Neuron (in vitro differentiated cells): ENCODE measurements around the gene IFITM2.
A peak's percentile ranks its signal among the peaks of the same experiment; 100 is the strongest.
"Not testable (repeated sequence)": the region's sequence is repeated elsewhere in the genome, so short reads cannot be mapped to it uniquely, and the experiment has no call there.

Experiments used
- H2AFZ ChIP-seq: one replicate; pipeline ENCODE4 v1.6.1; 2013; ENCODE audit warnings: low read depth, mild to moderate bottlenecking, inconsistent platforms, low read length, moderate library complexity
- H3K27me3 ChIP-seq: one replicate; pipeline ENCODE4 v1.6.1; 2013; ENCODE audit warnings: low read length; ENCODE audit not compliant: insufficient read depth
- H3K36me3 ChIP-seq: one replicate; pipeline ENCODE4 v1.6.1; 2013; ENCODE audit warnings: low read length; ENCODE audit not compliant: insufficient read depth
- H3K4me1 ChIP-seq: one replicate; pipeline ENCODE4 v1.6.1; 2013; ENCODE audit warnings: low read length; ENCODE audit not compliant: insufficient read depth
- H3K4me3 ChIP-seq: 2 replicates; pipeline ENCODE4 v1.5.1; 2013; ENCODE audit warnings: mild to moderate bottlenecking, low read length, moderate library complexity
- H3K9me3 ChIP-seq: one replicate; pipeline ENCODE4 v1.6.1; 2013; ENCODE audit warnings: low read length

The IFITM2 gene

DNA sequence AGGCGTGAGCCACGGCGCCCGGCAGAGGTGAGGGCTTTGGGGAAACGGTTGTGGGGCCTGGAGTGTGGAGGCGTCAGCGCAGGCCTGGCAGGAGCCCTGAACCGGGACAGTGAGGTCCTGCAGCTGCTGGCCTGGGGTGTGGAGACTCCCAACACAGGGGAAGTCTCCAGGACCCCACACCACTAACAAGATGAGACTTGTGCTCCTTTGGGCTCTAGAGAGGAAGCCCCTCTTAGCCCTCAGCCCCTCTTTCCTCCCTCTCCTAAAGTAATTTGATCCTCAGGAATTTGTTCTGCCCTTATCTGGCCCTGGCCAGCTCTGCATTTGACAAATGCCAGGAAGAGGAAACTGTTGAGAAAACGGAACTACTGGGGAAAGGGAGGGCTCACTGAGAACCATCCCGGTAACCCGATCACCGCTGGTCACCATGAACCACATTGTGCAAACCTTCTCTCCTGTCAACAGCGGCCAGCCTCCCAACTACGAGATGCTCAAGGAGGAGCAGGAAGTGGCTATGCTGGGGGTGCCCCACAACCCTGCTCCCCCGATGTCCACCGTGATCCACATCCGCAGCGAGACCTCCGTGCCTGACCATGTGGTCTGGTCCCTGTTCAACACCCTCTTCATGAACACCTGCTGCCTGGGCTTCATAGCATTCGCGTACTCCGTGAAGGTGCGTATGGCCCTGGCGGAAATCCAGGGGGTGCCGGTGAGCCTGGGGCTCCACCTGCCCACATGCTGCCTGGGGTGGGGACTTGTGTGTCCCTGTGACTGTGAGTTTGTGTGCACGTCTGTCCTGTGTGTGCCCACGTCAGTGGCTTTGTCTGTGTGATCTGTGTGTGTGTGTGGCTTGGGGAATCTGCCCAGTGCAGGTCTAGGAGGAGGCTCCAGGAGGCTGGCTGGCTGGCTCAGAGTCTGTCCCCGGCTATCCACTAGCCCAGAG, at the start of gene IFITM2:
TSS of gene IFITM2 (plus strand) at position 51 of the 943 bp plus-strand sequence. CDS start at position 428, 377 bp downstream.
- H3K9me3 ChIP-seq, H2AFZ ChIP-seq, H3K27me3 ChIP-seq, H3K36me3 ChIP-seq: not testable (repeated sequence)
- Histone ChIP-seq H3K4me1 (peaks cover 46% of the 10 kb centered on the region), H3K4me3 (peak within 1 kb of the TSS; percentile 59)

DNA sequence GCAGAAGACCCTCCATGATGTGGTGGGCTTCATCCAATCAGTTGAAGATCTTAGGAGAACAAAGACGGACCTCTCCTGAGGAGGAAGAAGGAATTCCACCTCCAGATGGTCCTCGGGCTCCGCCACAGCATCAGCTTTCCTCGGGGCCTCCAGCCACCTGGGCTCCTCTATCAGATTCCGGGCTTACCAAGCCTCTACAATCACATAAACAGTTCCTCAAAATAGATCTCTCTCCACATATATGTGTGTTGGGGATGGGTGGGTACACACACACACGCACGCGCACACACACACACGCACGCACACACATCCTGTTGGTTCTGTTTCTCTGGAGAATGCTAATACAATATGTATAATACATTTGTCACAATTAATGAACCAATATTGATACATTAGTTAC, 48.2 kb upstream of the IFITM2 start:
- Histone ChIP-seq H2AFZ (no peak overlapping the region), H3K9me3 (peaks cover 6% of the 10 kb centered on the region), H3K4me3 (no peak overlapping the region), H3K4me1 (no peaks in the 10 kb centered on the region), H3K36me3 (no peaks in the 10 kb centered on the region), H3K27me3 (no peaks in the 10 kb centered on the region)

DNA sequence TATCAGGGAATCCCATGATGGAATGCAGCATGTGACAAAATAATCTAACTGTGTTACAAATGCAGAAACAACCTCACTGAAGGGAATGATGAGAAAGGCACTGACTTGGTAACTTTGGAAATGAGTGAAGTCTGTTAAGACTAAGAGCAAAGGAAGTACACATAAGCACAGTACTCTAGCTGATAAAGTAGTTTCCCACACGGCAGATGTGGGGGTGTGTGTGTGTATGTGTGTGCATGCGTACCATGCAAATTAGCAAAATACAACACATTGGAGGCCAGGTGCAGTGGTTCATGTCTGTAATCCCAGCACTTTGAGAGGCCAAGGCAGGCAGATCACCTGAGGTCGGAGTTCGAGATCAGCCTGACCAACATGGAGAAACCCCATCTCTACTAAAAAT, 46.0 kb upstream of the IFITM2 start:
- Histone ChIP-seq H3K36me3 (no peaks in the 10 kb centered on the region), H2AFZ (no peak overlapping the region), H3K4me1 (no peaks in the 10 kb centered on the region), H3K4me3 (no peak overlapping the region), H3K9me3 (peaks cover 6% of the 10 kb centered on the region), H3K27me3 (no peaks in the 10 kb centered on the region)

DNA sequence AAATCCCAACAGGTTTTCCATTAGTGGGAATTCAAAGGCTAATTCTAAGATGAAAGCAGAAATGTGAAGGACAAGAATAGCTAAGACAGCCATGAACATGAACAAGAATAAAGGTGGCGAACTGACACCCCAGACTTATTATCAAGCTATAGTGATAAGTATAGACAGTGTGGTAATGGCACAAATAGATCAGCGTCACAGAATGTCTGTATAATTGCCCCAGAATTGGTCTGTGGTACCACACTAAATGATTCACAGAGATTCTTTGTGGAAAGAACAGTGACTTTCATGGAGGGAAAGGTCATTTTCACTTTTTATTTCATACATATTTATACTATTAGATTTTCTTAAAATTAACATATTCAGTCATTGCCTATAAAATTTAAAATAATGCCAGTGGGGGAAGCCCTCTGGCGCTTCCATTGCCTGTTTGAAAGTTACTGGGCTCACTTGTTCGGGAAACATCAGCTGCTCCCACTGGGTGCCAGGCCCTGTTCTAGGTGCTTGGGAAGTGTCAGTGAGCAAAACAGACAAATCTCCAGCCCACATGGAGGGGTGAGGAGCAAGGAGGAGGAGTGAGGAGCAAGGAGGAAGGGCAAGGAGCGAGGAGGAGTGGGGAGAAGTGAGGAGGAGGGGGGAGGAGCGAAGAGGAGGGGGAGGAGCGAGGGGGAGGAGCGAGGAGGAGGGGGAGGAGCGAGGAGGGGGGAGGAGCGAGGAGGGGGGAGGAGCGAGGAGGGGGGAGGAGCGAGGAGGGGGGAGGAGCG, 40.8 kb upstream of the IFITM2 start:
- H3K4me3 ChIP-seq: no peak overlapping the region
- no peaks in the 10 kb centered on the region for H3K4me1 ChIP-seq
- no peaks in the 10 kb centered on the region for H3K27me3 ChIP-seq
- H3K36me3 ChIP-seq: no peaks in the 10 kb centered on the region
- no peak overlapping the region for H2AFZ ChIP-seq
- H3K9me3 ChIP-seq: peaks cover 3% of the 10 kb centered on the region

DNA sequence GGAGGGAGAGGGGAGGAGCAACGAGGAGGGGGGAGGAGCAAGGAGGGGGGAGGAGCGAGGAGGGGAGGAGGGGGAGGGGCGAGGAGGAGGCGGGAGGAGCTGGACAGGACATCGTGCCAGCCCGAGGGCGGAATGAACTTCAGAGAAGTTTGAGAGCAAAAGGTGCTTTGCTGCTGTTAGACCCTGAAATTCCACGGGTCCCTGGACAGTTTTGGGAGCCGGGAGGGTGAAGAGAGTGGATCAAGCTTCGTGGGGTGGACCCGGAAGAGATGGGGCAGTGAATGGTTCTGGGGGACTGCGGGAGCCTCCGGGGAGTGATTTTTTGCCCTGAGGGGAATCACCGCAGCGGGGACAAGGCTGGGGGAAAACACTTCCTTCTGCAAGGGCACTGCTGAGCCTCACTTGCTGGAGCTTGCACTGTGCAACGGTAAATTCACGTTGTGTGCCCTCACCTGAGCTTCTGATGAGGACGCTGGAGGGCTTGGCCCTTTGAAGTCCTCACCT, 40.1 kb upstream of the IFITM2 start:
- H3K36me3 ChIP-seq: no peaks in the 10 kb centered on the region
- H2AFZ ChIP-seq: no peak overlapping the region
- peaks cover 3% of the 10 kb centered on the region for H3K9me3 ChIP-seq
- H3K4me3 ChIP-seq: no peak overlapping the region
- no peaks in the 10 kb centered on the region for H3K4me1 ChIP-seq
- no peaks in the 10 kb centered on the region for H3K27me3 ChIP-seq

DNA sequence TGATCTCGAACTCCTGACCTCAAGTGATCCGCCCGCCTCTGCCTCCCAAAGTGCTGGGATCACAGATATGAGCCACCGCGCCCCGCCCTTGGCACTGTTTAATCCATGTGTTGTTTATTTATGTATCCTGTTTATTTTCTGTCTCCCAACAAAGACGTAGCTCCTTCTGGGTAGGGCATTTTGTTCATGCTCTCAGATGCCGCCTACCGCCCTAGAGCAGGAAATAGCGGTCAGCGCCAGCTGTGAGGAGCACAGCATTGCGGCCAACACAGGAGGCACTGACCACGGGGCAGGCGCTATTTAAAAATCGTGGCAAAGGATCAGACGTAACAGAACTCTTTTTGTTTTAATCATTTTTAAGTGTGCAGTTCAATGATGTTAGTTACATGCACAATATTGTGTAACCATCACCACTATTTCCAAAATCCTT, 38.9 kb upstream of the IFITM2 start:
- not testable (repeated sequence) for H3K9me3 ChIP-seq, H3K4me1 ChIP-seq, H3K36me3 ChIP-seq, H3K27me3 ChIP-seq, H2AFZ ChIP-seq, H3K4me3 ChIP-seq

DNA sequence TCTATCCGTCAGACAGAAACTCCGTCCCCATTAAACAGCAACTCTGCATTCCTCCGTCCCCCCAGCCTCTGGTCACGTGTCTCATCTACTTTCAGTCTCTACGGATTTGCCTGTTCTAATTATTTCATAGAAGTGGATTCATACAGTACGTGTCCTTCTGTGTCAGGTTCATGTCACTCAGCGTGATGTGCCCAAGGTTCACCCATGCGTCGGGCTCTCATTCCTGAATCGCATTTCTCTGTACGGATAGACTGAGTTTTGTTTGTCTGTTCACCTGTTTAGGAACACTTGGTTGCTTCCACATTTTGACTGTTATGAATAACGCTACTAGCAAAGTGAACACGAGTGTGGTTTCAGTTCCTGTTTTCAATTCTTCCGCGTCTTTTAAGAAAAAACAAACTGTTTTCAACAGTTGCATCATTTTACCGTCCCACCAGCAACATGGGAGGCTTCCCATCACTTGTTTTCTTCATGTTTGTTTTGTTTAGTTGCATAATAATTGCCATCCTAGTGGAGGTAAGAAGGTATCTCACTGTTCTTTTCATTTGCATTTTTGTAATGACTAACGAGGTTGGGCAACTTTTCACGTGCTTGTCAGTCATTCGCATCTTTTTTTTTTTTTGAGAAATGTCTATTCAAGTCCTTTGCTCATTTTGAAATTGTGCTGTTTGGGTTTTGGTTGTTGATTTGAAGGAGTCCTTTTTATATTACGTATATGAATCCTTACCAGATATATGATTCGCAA, 38.3 kb upstream of the IFITM2 start:
- H2AFZ ChIP-seq: no peak overlapping the region
- peaks cover 3% of the 10 kb centered on the region for H3K9me3 ChIP-seq
- no peaks in the 10 kb centered on the region for H3K36me3 ChIP-seq
- no peak overlapping the region for H3K4me3 ChIP-seq
- no peaks in the 10 kb centered on the region for H3K27me3 ChIP-seq
- no peaks in the 10 kb centered on the region for H3K4me1 ChIP-seq

DNA sequence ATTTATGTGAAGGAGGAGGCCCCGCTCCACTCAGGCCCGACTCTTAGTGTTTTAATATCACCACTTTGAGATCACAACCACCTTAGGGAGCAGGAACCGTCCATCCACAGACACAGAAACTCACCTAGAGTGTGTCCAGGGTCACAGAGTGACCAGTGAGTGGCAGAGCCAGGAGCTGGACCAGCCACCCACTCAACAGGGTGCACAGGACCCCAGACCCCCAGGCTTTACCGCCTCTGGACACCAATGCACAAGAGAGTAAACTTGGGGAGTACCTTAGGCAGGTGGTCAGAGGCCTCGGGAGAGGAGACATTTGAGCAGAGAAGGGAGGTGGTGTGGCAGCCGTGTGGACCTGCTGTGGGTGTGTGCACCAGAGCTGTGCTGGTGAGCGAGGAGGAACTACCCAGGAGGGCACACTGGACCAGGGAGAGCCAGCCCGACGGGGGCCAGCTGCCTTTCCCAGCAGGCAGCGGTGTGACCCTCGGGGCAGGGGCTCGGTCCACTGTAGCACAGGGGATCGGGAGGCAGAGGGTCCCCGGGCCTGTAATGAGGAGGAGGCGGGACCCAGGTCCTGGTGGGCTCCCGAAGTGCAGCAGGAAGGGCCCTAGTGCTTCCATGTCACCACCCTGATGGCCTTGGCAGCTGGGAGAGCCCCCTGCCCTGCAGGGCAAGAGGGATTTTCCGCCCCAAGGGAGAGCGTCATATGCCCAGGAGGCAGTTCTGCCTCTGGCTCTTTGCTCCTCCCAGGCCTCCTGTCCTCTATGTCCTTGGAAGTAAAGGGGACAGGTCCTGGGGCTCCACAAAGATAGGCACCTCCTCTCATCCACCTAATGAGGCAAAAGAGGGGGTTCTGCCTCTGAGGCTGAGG, 36.9 kb upstream of the IFITM2 start:
- Histone ChIP-seq H2AFZ (no peak overlapping the region), H3K9me3 (peaks cover 3% of the 10 kb centered on the region), H3K36me3 (no peaks in the 10 kb centered on the region), H3K4me3 (no peak overlapping the region), H3K27me3 (no peaks in the 10 kb centered on the region), H3K4me1 (no peaks in the 10 kb centered on the region)

DNA sequence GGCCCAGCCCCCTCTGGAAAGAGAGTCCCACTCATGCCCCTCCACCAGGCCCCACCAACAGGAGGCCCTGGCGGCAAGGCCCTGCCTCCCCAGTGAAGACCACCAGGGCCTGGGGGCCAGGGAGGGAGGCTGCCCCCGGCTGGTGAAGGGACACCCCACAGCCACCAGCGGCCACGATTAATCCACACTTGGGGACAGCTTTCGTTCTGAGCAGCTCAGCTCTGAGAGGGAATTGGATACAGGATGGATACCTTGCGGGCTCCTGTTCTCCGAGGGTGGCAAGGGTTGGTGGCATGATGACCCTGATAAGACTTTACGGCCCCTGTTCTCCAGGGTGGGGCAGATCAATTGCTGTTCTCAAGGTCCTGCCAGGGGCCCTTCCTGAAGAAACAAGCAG, 36.3 kb upstream of the IFITM2 start:
- H3K4me1 ChIP-seq: no peaks in the 10 kb centered on the region
- H3K27me3 ChIP-seq: no peaks in the 10 kb centered on the region
- H3K4me3 ChIP-seq: no peak overlapping the region
- no peaks in the 10 kb centered on the region for H3K36me3 ChIP-seq
- H3K9me3 ChIP-seq: peaks cover 3% of the 10 kb centered on the region
- no peak overlapping the region for H2AFZ ChIP-seq

DNA sequence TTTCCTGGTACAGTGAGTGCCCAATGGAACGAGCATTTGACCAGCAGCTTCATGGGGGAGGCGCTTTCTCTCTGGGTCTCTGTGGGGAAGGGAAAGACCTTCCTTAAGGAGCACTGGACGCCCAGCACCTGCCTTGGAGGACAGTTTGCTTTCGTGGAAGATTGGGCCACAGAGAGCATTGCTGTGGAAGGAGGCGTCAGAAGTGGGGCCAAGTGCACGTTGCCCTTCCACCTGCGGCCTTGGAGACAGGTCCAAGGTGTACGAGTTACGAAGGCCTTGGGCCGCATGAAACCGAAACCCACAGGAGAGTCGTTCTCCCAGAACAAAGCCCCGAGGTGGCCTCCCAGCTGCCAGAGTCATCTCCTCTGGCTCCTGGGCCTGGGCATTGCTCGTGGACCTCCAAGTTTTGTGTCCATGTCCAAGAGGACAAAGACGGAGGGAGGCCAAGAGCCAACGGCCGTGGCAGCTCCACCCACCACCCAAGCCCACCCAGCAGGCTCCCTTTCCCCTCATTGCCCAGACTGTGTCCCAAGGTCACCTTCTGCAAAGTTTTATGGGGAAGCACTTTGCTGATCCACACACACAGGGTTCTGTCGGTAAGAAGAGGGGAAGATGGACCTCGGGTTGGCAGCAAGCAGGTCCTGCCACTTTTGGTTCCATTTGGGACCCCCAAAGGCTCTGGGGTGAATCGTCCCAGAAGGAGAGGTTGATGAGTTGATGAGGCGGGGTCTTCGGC, 35.3 kb upstream of the IFITM2 start:
- Histone ChIP-seq H3K36me3 (no peaks in the 10 kb centered on the region), H3K4me1 (peaks cover 1% of the 10 kb centered on the region), H3K4me3 (no peak overlapping the region), H3K9me3 (peaks cover 4% of the 10 kb centered on the region), H2AFZ (no peak overlapping the region), H3K27me3 (no peaks in the 10 kb centered on the region)

DNA sequence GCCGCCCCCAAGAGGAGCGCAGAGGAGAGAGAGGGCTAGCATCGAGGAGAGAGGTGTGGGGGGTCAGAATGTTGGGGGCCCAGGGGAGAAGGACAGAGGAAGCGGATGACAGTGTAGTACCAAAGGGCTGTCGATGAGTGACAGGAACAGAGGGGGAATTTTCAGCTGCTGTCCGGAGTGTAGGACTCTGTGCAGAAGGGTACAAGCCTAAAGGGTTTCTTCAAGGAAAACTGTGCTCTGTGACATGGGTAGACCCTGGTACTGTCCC, 34.8 kb upstream of the IFITM2 start:
- no peak overlapping the region for H2AFZ ChIP-seq
- peaks cover 6% of the 10 kb centered on the region for H3K4me1 ChIP-seq
- no peak overlapping the region for H3K4me3 ChIP-seq
- H3K27me3 ChIP-seq: no peaks in the 10 kb centered on the region
- peaks cover 4% of the 10 kb centered on the region for H3K9me3 ChIP-seq
- no peaks in the 10 kb centered on the region for H3K36me3 ChIP-seq

DNA sequence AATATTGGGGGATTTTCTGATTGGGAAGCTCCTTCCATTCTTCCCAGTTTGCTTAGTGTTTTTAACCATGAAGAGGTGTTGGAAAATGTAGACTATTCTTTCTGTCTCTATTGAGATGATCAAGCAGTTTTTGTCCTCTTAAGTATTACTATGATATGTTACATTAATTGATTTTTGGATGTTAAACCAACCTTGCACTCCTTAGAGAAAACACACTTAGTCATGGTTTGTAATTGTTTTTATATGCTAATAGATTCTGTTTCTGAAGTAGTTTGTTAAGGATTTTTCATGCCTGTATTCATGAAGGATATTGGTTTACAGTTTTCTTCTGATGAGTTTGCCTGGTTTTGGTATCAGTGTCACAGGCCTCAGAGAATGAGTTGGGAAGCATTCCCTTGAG, 31.4 kb upstream of the IFITM2 start:
- Histone ChIP-seq H3K4me1 (peaks cover 10% of the 10 kb centered on the region), H3K9me3 (peaks cover 2% of the 10 kb centered on the region), H3K4me3 (no peak overlapping the region), H3K36me3 (no peaks in the 10 kb centered on the region), H3K27me3 (no peaks in the 10 kb centered on the region), H2AFZ (no peak overlapping the region)
